CD4-positive, alpha-beta T cell treated with Interleukin-15 for 1 hour (primary cell): ENCODE data around the gene ATF7IP2.
A peak's percentile ranks its signal among the peaks of the same experiment; 100 is the strongest.
"Not testable (repeated sequence)": the region's sequence is repeated elsewhere in the genome, so short reads cannot be mapped to it uniquely, and the experiment has no call there.

Source experiments
- DNase-seq: peaks from one replicate; pipeline ENCODE4 v3.0.0-alpha.2; 2020

The ATF7IP2 gene

GRCh38 chr16:10465821-10466220 lies 80.0 kb downstream of the ATF7IP2 start:
- DNase-seq: no peak

GRCh38 chr16:10466313-10466712 lies 80.5 kb downstream of the ATF7IP2 start:
- DNase-seq: no peak

GRCh38 chr16:10466861-10467260 lies 81.0 kb downstream of the ATF7IP2 start:
- DNase-seq: no peak

GRCh38 chr16:10476636-10477035 lies 90.8 kb downstream of the ATF7IP2 start:
- DNase-seq: not testable (repeated sequence)

GRCh38 chr16:10480151-10480550 lies 94.3 kb downstream of the ATF7IP2 start:
- DNase-seq: no peak

GRCh38 chr16:10485159-10485558 lies 99.3 kb downstream of the ATF7IP2 start:
- DNase-seq: no peak

GRCh38 chr16:10485698-10486382 lies 100.0 kb downstream of the ATF7IP2 start:
- DNase-seq: no peak

GRCh38 chr16:10490141-10490540 lies 104.3 kb downstream of the ATF7IP2 start:
- DNase-seq: no peak

- DNase-seq: no peak
Measured at GRCh38 chr16:10493276-10493675, 107.4 kb downstream of the ATF7IP2 start.

- DNase-seq: no peak
Measured at GRCh38 chr16:10494343-10495030, 108.6 kb downstream of the ATF7IP2 start.

GRCh38 chr16:10495031-10495345 lies 109.1 kb downstream of the ATF7IP2 start:
- DNase-seq: no peak

- DNase-seq: no peak
Measured at GRCh38 chr16:10497132-10498101, 111.6 kb downstream of the ATF7IP2 start.

- no peak for DNase-seq
Measured at GRCh38 chr16:10500582-10500981, 114.7 kb downstream of the ATF7IP2 start.

- peak; percentile 21 for DNase-seq
Measured at GRCh38 chr16:10501016-10501607, 115.3 kb downstream of the ATF7IP2 start.

GRCh38 chr16:10502776-10503175 lies 116.9 kb downstream of the ATF7IP2 start:
- no peak for DNase-seq

GRCh38 chr16:10504404-10504885 lies 118.6 kb downstream of the ATF7IP2 start:
- no peak for DNase-seq

- DNase-seq: not testable (repeated sequence)
Measured at GRCh38 chr16:10505286-10505685, 119.4 kb downstream of the ATF7IP2 start.

GRCh38 chr16:10509534-10510025 lies 123.7 kb downstream of the ATF7IP2 start:
- peak; percentile 72 for DNase-seq

- no peak for DNase-seq
Measured at GRCh38 chr16:10510279-10510678, 124.4 kb downstream of the ATF7IP2 start.

GRCh38 chr16:10511829-10512228 lies 126.0 kb downstream of the ATF7IP2 start:
- DNase-seq: no peak

GRCh38 chr16:10514369-10515055 lies 128.7 kb downstream of the ATF7IP2 start:
- peak; percentile 45 for DNase-seq

- no peak for DNase-seq
Measured at GRCh38 chr16:10517868-10518267, 132.0 kb downstream of the ATF7IP2 start.
